Measurements from ENCODE around the gene LDHAL6A.

The LDHAL6A gene

GRCh38 chr11:18479063-18479462 is 23.4 kb downstream of the LDHAL6A start:
- Histone ChIP-seq H3K9ac (ENCODE audit: low read depth, low read length, poor library complexity) (no peak overlapping the region), H3K9me3 (replicated peaks in 1 of 2; ENCODE audit: control insufficient read depth in 2 of 2, insufficient read depth in 1 of 2, low read depth in 1 of 2, low read length in 2 of 2) (no peaks in the 10 kb centered on the region), H3K36me3 (replicated peaks in 1 of 2; ENCODE audit: control insufficient read depth in 2 of 2, insufficient read depth in 2 of 2, low read length in 2 of 2) (peaks cover 27 to 95% of the 10 kb centered on the region in 2 donors), H3K4me3 (ENCODE audit: low read length in 2 of 2) (no peak overlapping the region), H3K4me1 (ENCODE audit: control insufficient read depth in 2 of 2, insufficient read depth in 1 of 2, low read depth in 1 of 2, low read length in 2 of 2) (no peaks in the 10 kb centered on the region), H2BK15ac (ENCODE audit: low read length) (no peak overlapping the region), H3K23ac (ENCODE audit: low read depth, low read length, poor library complexity) (no peak overlapping the region), H2BK12ac (ENCODE audit: low read length) (no peak overlapping the region), H4K8ac (ENCODE audit: low read depth, low read length) (no peak overlapping the region), H2BK5ac (ENCODE audit: low read length) (no peak overlapping the region), H3K4me2 (ENCODE audit: insufficient read depth, low read length, poor library complexity, severe bottlenecking) (no peak overlapping the region), H2BK120ac (ENCODE audit: low read depth, low read length) (no peak overlapping the region), H3K79me1 (ENCODE audit: low read depth, low read length) (no peaks in the 10 kb centered on the region), H2AK5ac (ENCODE audit: low read depth, low read length) (no peak overlapping the region), H3K27me3 (ENCODE audit: control insufficient read depth in 3 of 3, insufficient read depth in 3 of 3, low read depth in 1 of 3, low read length in 3 of 3) (no peaks in the 10 kb centered on the region), H3K18ac (ENCODE audit: low read length) (no peak overlapping the region), H3K27ac (replicated peaks; ENCODE audit: low read length) (no peak overlapping the region), H4K91ac (ENCODE audit: low read depth, low read length, poor library complexity) (no peak overlapping the region), H2AFZ (ENCODE audit: low read length) (no peak overlapping the region), H3K14ac (ENCODE audit: low read length) (no peak overlapping the region), H3K4ac (ENCODE audit: low read length) (no peak overlapping the region)
- WGBS, 2 donors (ENCODE audit: extremely low coverage in 2 of 2, insufficient read length in 2 of 2, insufficient replicate concordance in 1 of 2): no CpG with 5 or more reads among the region's 4 CpGs
- DNase-seq (ENCODE audit: low spot score): no peak

- Histone ChIP-seq H3K14ac (ENCODE audit: low read length) (no peak overlapping the region), H3K4me2 (ENCODE audit: insufficient read depth, low read length, poor library complexity, severe bottlenecking) (no peak overlapping the region), H2AK5ac (ENCODE audit: low read depth, low read length) (no peak overlapping the region), H2BK15ac (ENCODE audit: low read length) (no peak overlapping the region), H3K9me3 (replicated peaks in 1 of 2; ENCODE audit: control insufficient read depth in 2 of 2, insufficient read depth in 1 of 2, low read depth in 1 of 2, low read length in 2 of 2) (no peaks in the 10 kb centered on the region), H3K36me3 (replicated peaks in 1 of 2; ENCODE audit: control insufficient read depth in 2 of 2, insufficient read depth in 2 of 2, low read length in 2 of 2) (peaks cover 25 to 88% of the 10 kb centered on the region in 2 donors), H3K9ac (ENCODE audit: low read depth, low read length, poor library complexity) (no peak overlapping the region), H2BK12ac (ENCODE audit: low read length) (no peak overlapping the region), H4K91ac (ENCODE audit: low read depth, low read length, poor library complexity) (no peak overlapping the region), H3K18ac (ENCODE audit: low read length) (no peak overlapping the region), H3K4me1 (ENCODE audit: control insufficient read depth in 2 of 2, insufficient read depth in 1 of 2, low read depth in 1 of 2, low read length in 2 of 2) (no peaks in the 10 kb centered on the region), H3K4me3 (ENCODE audit: low read length in 2 of 2) (no peak overlapping the region), H3K4ac (ENCODE audit: low read length) (no peak overlapping the region), H2BK120ac (ENCODE audit: low read depth, low read length) (no peak overlapping the region), H2AFZ (ENCODE audit: low read length) (no peak overlapping the region), H3K23ac (ENCODE audit: low read depth, low read length, poor library complexity) (no peak overlapping the region), H3K27me3 (ENCODE audit: control insufficient read depth in 3 of 3, insufficient read depth in 3 of 3, low read depth in 1 of 3, low read length in 3 of 3) (no peaks in the 10 kb centered on the region), H3K79me1 (ENCODE audit: low read depth, low read length) (no peaks in the 10 kb centered on the region), H3K27ac (replicated peaks; ENCODE audit: low read length) (no peak overlapping the region), H4K8ac (ENCODE audit: low read depth, low read length) (no peak overlapping the region), H2BK5ac (ENCODE audit: low read length) (no peak overlapping the region)
- no peak for DNase-seq (ENCODE audit: low spot score)
- WGBS, 2 donors (ENCODE audit: extremely low coverage in 2 of 2, insufficient read length in 2 of 2, insufficient replicate concordance in 1 of 2): no CpG with 5 or more reads among the region's 8 CpGs
These were observed 30.4 kb downstream of the LDHAL6A start for GRCh38 chr11:18485913-18486528.

- Histone ChIP-seq H2BK120ac (ENCODE audit: low read depth, low read length) (no peak overlapping the region), H3K23ac (ENCODE audit: low read depth, low read length, poor library complexity) (no peak overlapping the region), H2AFZ (ENCODE audit: low read length) (no peak overlapping the region), H2AK5ac (ENCODE audit: low read depth, low read length) (no peak overlapping the region), H3K27me3 (ENCODE audit: control insufficient read depth in 3 of 3, insufficient read depth in 3 of 3, low read depth in 1 of 3, low read length in 3 of 3) (no peaks in the 10 kb centered on the region), H3K4ac (ENCODE audit: low read length) (no peak overlapping the region), H3K9me3 (replicated peaks in 1 of 2; ENCODE audit: control insufficient read depth in 2 of 2, insufficient read depth in 1 of 2, low read depth in 1 of 2, low read length in 2 of 2) (no peaks in the 10 kb centered on the region), H3K4me2 (ENCODE audit: insufficient read depth, low read length, poor library complexity, severe bottlenecking) (no peak overlapping the region), H2BK5ac (ENCODE audit: low read length) (no peak overlapping the region), H3K4me3 (ENCODE audit: low read length in 2 of 2) (no peak overlapping the region), H4K8ac (ENCODE audit: low read depth, low read length) (no peak overlapping the region), H3K27ac (replicated peaks; ENCODE audit: low read length) (no peak overlapping the region), H2BK12ac (ENCODE audit: low read length) (no peak overlapping the region), H3K18ac (ENCODE audit: low read length) (no peak overlapping the region), H3K79me1 (ENCODE audit: low read depth, low read length) (no peaks in the 10 kb centered on the region), H2BK15ac (ENCODE audit: low read length) (no peak overlapping the region), H3K4me1 (ENCODE audit: control insufficient read depth in 2 of 2, insufficient read depth in 1 of 2, low read depth in 1 of 2, low read length in 2 of 2) (no peaks in the 10 kb centered on the region), H3K36me3 (replicated peaks in 1 of 2; ENCODE audit: control insufficient read depth in 2 of 2, insufficient read depth in 2 of 2, low read length in 2 of 2) (peaks cover 18 to 88% of the 10 kb centered on the region in 2 donors), H3K9ac (ENCODE audit: low read depth, low read length, poor library complexity) (no peak overlapping the region), H4K91ac (ENCODE audit: low read depth, low read length, poor library complexity) (no peak overlapping the region), H3K14ac (ENCODE audit: low read length) (no peak overlapping the region)
- no CpG with 5 or more reads among the region's 1 CpG for WGBS, 2 donors (ENCODE audit: extremely low coverage in 2 of 2, insufficient read length in 2 of 2, insufficient replicate concordance in 1 of 2)
- DNase-seq (ENCODE audit: low spot score): no peak
These were observed 34.7 kb downstream of the LDHAL6A start for GRCh38 chr11:18490319-18490718.

GRCh38 chr11:18490736-18491485 is 35.3 kb downstream of the LDHAL6A start:
- no peak overlapping the region for H2AFZ ChIP-seq (ENCODE audit: low read length)
- no peaks in the 10 kb centered on the region for H3K27me3 ChIP-seq (ENCODE audit: control insufficient read depth in 3 of 3, insufficient read depth in 3 of 3, low read depth in 1 of 3, low read length in 3 of 3)
- H3K4me3 ChIP-seq (ENCODE audit: low read length in 2 of 2): peak overlapping the region in 1 of 2 donors; percentile 35
- H3K4me1 ChIP-seq (ENCODE audit: control insufficient read depth in 2 of 2, insufficient read depth in 1 of 2, low read depth in 1 of 2, low read length in 2 of 2): no peaks in the 10 kb centered on the region
- peaks cover 18 to 88% of the 10 kb centered on the region in 2 donors for H3K36me3 ChIP-seq (replicated peaks in 1 of 2; ENCODE audit: control insufficient read depth in 2 of 2, insufficient read depth in 2 of 2, low read length in 2 of 2)
- no peak overlapping the region for H2BK12ac ChIP-seq (ENCODE audit: low read length)
- no peak overlapping the region for H2AK5ac ChIP-seq (ENCODE audit: low read depth, low read length)
- H3K18ac ChIP-seq (ENCODE audit: low read length): no peak overlapping the region
- H3K4ac ChIP-seq (ENCODE audit: low read length): no peak overlapping the region
- no peak overlapping the region for H2BK5ac ChIP-seq (ENCODE audit: low read length)
- no peak overlapping the region for H3K9ac ChIP-seq (ENCODE audit: low read depth, low read length, poor library complexity)
- no peak for DNase-seq (ENCODE audit: low spot score)
- no peaks in the 10 kb centered on the region for H3K9me3 ChIP-seq (replicated peaks in 1 of 2; ENCODE audit: control insufficient read depth in 2 of 2, insufficient read depth in 1 of 2, low read depth in 1 of 2, low read length in 2 of 2)
- no CpG with 5 or more reads among the region's 15 CpGs for WGBS, 2 donors (ENCODE audit: extremely low coverage in 2 of 2, insufficient read length in 2 of 2, insufficient replicate concordance in 1 of 2)
- H4K91ac ChIP-seq (ENCODE audit: low read depth, low read length, poor library complexity): no peak overlapping the region
- no peak overlapping the region for H3K14ac ChIP-seq (ENCODE audit: low read length)
- no peaks in the 10 kb centered on the region for H3K79me1 ChIP-seq (ENCODE audit: low read depth, low read length)
- H4K8ac ChIP-seq (ENCODE audit: low read depth, low read length): no peak overlapping the region
- H2BK120ac ChIP-seq (ENCODE audit: low read depth, low read length): no peak overlapping the region
- H3K27ac ChIP-seq (replicated peaks; ENCODE audit: low read length): no peak overlapping the region
- H2BK15ac ChIP-seq (ENCODE audit: low read length): no peak overlapping the region
- H3K23ac ChIP-seq (ENCODE audit: low read depth, low read length, poor library complexity): no peak overlapping the region
- H3K4me2 ChIP-seq (ENCODE audit: insufficient read depth, low read length, poor library complexity, severe bottlenecking): no peak overlapping the region
